GM19324 (cell line): ENCODE data around the gene SNW1.
"Not testable (repeated sequence)": the region's sequence is repeated elsewhere in the genome, so short reads cannot be mapped to it uniquely, and the experiment has no call there.

Experiments used
- ATAC-seq: cut with Tn5 transposase; IDR thresholded peaks from one replicate; pipeline ENCODE4 v1.9.1; 2021; ENCODE audit warnings: mild to moderate bottlenecking, moderate library complexity; ENCODE audit not compliant: unreplicated experiment, low FRiP score

Gene SNW1

DNA sequence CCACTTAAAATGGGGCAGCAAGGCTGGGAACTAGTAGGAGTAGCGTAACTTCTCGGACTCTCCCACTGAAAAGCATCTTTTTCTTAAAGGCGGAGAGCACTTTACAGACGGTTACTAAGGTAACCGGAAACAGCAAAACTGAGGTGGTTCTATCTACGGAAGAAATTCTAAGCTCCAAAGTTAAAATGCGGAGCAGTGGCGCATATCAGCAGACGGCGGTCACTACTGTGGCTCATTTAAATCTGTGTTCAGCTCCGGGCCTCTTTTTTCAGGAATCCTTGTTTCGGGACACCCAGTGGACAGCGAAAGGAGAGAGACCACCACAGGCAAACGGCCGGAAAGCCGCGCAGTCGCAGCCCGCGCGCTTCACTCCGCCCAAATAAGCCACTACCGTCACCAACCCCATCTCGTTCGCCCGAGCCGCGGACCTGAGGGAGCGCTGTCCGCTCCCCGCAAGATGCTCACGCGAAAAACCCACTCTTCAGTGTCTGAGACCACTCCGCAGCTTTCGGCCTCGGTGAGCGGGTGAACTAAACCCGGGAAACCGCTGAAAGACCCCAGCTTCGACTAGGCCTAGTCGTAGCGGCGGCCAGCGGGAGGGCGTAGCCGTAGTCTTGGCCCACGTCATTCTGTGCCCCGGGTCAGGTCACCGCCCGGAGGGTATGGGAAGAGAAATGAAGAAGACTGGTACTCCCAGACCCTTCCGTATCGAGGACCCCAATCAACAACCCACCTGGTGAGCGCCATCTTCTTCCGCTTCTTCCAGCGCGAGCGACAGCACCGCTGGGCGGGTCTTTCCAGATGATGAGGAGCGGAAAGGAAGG, at the start of gene SNW1:
TSS of gene SNW1 (minus strand) at position 776 of the 824 bp plus-strand sequence. CDS start at position 747, 29 bp downstream.
- peak; percentile 94 for ATAC-seq

DNA sequence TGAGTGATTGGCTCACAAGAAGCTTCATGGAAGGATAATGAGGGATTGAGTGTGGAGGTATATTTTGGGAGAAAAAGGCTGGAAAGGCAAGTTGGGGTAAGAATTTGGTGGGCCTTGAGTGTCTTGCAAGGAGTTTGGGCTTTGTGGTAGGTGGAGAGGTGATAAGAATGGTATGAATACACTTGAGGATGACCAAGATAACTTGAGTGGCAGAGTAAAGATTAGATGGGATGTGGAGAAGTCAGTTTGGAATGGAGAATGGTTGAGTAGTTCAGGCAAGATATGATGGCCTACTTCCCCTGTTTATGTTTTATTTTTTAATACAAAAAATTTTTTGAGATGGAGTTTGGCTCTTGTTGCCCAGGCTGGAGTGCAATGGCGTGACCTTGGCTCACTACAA, 48.1 kb upstream of the SNW1 start:
- no peak for ATAC-seq

DNA sequence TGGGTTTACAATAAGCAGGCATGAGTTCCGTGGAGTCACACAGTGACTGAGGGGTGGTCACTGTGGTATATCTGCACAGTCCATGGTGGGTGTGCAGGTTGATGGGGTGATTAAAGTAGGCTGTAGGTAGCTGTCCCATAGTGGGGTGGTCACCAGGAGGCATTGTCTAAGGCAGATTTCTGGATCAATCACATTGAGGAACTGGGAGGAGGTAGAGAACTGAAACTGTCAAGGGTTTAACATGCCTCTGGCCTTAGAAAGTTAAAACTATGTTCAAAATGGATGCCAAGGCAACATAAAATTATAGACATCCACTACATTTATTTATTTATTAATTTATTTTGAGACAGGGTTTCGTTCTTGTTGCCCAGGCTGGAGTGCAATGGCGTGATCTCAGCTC, 47.3 kb upstream of the SNW1 start:
- ATAC-seq, result no peak

DNA sequence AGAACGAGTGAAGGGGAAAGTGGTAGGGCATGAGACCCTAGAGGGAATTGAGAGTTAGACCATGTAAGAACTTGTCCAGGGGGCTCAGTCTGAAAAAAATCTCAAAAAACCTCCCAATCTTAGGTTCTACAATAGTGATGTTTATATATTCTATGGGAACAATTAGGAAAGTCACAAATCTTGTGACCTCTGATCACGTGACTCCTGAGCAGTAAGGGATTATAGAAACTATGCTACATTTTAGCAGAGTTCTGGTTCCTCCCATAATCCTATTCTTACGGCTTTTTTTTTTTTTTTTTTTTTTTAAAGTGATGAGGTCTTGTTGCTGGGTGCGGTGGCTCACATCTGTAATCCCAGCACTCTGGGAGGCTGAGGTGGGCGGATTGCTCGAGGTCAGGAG, 44.8 kb upstream of the SNW1 start:
- no peak for ATAC-seq

DNA sequence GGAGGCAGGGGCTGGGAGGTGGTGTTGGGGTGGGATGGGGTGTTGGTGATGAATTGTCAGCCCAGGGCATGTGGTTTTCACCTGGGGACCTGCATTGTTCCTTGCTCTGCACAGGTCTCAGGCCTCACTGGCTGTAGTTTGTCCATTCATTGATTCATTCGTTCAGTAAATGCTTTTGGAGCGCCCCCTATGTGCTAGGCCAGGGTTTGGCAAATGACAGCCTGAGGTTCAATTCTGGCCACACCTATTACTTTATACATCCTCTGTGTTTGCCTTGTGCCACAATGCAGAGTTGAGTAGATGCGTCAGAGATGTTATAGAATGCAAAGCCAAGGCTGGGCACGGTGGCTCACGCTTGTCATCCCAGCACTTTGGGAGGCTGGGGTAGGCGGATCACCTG, 43.6 kb upstream of the SNW1 start:
- ATAC-seq, result no peak

DNA sequence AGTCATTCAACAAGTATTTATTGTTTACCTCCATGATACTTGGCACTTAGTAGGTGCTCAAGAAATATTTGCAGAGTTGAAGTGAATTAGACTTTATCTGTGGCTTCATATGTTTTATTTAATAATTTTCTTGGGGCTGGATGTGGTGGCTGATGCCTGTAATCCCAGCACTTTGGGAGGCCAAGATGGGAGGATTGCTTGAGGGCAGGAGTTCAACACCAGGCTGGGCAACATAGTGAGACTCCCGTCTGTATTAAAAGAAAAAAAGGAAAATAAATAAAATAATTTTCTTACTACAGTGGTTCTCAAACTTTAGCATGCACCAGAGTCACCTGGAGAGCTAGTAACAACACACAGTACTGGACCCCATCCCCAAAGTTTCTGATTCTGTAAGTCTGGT, 39.9 kb upstream of the SNW1 start:
- no peak for ATAC-seq

DNA sequence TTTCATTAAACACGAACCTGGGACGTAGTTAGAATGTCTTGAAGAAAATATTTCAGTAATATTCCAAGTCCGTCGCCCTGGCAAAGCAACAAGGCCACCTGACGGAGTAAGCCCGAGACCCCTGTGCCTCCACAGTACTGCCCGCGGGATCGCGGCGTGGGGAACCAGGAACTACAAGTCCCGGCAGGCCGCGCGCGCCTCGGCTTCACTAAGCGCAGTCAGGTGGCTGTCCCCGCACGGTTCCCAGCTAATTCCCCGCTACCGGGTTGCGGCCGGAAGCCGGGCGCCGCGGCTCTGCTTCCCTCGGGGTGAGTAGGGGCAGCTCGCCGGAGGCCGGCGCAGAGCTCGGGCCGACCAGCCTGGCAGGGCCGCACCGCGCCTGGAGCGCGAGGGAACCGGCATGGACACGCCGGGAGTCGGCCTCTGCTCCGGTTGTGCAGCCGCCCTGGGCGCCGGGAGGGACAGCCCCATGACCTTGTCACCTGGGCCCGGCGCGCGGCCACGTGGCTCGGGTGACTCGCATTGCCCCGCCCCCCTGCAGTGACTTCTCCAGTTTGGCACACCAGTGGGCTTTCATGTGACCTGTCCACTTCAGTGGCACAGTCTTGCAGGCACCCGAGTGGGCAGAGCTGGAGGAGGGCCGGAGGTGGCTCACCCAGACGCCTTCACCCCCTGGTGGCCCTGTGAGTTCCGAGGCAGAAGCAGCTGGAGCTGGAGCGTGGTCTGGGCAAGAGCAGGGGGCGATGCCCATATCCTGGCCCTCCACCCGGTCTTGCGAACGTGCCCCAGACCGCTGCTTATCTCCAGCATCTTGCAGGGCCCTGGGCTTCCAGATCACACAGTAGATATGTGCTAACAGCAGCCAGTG, 39.1 kb upstream of the SNW1 start, which contains the start of gene ADCK1:
TSS of gene ADCK1 (plus strand) at position 247 of the 868 bp plus-strand sequence. CDS start 18,870 bp downstream, outside the sequence.
- ATAC-seq, result peak; percentile 97

DNA sequence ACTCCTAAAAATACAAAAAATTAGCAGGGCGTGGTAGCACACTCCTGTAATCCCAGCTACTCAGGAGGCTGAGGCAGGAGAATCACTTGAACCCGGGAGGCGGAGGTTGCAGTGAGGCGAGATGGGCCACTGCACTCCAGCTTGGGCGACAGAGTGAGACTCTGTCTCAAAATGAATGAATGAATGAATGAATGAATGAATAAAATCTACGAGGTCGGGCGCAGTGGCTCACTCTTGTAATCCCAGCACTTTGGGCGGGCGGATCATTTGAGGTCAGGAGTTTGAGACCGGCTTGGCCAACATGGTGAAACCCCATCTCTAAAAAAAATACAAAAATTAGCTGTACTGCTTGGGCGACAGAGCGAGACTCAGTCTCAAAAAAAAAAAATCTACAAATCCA, 38.5 kb upstream of the SNW1 start:
- not testable (repeated sequence) for ATAC-seq

DNA sequence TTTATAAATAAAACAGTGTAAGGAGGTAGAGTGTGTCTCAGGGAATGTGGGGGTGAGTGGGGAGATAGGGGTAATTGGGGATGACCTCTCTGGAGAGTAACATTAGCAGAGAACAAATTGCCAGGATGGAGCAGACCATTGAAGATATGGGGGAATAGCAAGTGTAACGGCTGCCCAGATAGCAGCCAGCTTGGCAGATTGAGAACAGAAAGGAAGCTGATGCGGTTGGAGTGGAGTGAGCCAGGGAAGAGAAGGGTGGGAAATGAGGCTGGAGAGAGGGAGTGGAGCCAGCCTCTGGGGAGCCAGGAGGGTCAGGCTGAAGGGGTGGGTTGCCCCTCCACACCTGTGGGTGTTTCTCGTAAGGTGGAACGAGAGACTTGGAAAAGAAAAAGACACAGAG, 33.4 kb upstream of the SNW1 start:
- ATAC-seq, result no peak

DNA sequence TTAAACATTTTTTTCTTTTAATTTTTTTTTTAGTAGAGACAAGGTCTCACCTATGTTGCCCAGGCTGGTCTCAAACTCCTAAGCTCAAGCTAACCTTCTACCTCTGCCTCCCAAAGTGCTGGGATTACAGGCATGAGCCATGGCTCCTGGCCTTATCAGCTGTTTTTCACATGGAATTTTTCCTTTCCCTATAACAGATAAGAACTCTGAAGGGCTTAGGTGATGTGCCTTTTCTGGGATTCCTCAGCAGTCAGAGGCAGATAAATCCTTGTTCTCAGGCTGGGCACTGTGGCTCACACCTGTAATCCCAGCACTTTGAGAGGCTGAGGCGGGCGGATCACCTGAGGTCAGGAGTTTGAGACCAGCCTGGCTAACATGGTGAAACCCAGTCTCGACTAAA, 32.3 kb upstream of the SNW1 start:
- not testable (repeated sequence) for ATAC-seq

DNA sequence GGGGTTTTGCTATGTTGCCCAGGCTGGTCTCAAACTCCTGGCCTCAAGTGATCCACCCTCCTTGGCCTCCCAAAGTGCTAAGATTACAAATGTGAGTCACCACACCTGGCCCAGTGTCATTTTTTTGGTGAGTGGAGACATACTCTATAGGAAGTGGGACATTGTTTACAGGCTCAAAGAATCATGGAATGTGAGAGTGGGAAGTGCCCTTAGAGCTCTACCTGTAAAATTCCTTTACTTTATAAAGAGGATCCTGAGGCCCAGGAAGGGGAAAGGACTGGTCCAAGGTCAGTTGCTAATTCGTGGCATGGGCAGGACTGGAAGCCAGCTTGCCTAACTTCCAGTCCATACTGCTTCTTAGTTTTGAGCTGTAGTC, 30.3 kb upstream of the SNW1 start:
- ATAC-seq, result no peak

DNA sequence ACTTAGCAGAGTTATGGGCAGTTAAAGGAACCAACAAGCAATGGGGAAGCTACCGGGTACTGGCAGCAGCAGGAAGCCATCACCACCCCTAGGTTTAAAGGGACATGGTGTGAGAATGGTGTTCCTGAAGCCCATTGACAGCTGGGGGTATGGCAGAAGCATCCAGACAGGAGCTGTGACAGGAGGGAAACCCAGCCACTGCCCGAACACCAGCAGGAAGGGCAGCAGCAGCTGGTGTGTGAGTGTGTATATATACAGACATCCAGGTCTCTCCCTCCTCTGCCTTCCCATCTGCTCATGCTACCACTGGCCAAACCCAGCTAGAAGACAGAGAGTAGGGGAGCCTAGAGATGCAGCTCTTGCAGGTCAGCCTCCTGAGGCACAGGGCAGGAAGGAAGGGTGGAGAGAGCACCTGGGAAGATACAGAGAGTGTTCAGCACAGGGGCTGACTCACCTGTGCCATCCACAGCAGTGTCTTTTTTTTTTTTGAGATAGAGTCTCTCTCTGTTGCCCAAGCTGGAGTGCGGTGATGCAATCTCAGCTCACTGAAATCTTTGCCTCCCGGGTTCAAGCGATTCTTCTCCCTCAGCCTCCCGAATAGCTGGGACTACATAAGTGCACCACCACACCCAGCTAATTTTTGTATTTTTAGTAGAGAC, 29.7 kb upstream of the SNW1 start:
- no peak for ATAC-seq

DNA sequence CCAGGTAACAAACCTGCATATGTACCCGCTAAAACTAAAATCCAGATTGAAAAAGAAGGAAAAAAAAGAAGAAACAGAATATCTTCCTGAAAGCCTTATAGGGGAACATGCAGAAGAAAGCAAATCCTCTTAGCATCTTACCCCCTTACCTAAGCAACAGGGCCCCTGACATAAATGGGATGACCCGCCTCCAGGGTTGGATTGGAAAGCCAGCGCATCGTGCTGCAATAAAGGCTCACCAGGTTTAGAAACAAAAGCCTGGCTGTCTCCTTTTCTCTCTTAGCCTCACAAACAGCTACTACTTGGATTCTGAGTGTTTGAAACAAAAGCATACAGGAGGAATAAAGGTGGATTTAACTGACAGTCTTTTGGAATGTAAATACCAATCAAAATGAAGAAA, 25.2 kb upstream of the SNW1 start:
- no peak for ATAC-seq

DNA sequence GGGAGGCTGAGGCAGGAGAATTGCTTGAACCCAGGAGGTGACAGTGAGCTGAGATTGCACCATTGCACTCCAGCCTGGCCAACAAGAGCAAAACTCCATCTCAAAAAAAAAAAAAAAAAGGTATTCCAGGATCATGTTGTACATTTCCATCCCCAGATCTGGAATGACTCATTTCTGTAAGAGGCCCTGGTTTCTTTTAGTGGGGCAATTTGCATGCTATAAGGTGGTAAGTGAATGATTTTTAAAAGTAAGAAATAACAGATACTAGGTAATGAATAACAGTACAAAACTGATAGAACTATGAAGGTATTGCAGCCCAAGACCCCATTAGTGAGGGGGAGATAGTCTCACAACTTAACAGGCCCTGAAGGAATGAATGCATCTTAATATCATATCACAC, 21.2 kb upstream of the SNW1 start:
- ATAC-seq, result no peak

DNA sequence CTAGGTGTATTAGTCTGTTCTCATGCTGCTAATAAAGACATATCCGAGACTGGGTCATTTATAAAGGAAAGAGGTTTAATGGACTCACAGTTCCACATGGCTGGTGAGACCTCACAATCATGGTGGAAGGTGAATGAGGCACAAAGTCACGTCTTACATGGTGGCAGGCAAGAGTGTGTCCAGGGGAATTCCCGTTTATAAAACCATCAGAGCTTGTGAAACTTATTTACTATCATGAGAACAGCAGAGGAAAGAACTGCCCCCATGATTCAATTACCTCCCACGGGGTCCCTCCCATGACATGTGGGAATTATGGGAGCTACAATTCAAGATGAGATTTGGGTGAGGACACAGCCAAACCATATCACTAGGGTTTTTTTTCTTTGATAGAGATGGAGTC, 13.0 kb upstream of the SNW1 start:
- ATAC-seq, result not testable (repeated sequence)

DNA sequence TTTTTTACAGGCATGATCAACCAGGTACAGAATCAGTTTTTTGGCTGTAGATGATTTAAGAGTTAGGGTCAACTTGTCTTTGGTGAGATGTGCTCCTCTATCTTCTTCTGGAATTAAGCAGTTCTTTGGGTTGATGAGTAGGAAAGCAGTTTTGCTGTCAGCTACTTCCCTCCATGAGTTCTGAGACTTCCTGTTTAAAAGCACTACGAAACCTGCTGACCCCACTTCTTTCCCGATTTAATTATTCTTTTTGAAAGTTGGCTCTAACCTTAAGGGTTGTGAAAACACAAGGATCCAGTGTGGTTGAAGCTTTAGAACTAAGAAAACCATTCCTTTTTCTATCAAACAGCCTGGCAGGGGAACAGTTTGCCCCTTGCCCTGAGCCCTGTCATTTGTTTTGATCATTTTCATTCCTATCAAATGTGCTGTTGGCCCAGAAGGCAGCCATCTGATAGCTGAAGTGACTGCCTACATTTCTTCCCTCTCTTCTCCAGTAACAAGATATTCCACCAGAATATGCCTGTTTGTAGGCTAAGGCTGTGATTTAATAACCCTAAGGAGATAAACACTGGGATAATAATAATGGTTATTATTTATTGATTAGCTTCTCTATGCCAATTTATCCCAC, 7.6 kb upstream of the SNW1 start:
- ATAC-seq, result not testable (repeated sequence)

DNA sequence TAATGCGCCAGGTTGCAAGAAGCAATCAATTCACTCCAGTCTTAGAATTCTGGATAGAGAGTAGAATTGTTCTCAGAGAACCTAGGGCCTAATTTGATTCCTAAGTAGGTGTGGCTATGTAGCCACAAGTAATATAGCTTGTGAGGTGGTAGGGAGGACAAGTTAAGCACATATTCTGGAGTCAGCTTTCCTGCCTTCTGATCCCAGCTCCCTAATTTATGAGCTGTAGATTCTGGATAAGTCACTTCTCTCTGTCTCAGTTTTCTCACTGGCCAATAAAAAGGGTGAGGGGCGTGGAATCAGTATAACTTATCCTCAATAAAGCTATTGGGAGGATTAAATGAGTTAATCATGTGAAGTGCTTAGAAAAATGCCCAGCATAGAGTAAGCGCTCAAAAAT, 3.0 kb upstream of the SNW1 start:
- no peak for ATAC-seq

DNA sequence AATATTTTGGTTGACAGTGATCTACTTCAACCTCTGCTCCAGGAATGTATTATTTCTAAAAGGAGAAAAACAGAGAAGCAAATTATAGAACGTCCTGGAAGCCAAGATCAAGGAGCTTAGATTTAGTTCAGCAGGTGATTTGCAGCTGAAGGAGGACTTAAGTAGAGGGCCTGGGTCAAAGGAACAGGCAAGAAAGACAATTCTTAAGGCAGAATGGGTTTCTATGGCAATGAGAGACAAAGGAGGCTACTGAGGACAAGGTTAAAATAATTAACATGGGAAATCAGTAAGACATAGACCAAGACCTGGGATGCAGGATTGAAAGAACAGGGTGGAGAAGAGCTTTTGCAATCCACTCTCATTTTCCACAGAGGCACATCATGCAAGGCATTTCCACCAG, 2.4 kb upstream of the SNW1 start:
- no peak for ATAC-seq

DNA sequence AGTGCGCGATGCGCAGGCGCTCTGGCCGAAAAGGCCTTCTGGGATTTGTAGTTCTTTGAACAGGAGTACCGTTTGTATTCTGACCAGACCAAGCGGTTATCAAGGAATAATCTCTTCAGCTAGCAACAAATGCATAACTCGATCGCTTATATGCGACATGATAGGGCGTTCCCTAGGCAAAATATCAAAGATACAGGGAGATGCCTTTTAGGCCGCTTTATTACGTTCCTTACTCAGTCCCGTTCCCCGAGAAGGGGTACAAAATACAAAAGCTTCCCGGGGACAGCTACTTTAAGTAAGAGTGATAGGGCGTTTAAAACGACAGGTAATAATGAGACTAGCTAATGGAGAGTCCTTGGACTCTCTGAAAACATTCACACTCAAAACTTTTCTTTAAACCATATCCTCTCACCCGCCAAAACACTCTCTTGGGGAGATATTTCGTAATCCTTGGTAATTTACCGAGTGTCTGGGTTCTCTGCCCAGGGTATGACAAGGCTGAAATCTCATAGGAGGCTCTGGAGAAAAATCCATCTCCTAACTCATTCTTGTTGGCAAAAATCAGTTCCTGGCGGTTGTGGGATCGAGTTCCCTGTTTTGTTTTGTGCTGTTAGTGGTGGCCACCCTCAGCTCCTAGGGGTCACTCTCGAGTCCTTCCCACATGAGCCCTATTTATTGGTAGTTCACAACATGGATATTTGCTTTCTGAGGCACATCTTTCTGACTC, 412 bp upstream of the SNW1 start:
- peak; percentile 26 for ATAC-seq
